22Rv1 (cell line): Measurements from ENCODE around the gene OR4S1.
"Not testable (repeated sequence)": the region's sequence is repeated elsewhere in the genome, so short reads cannot be mapped to it uniquely, and the experiment has no call there.

Experiments used
- H3K27ac ChIP-seq: fragments of 450-650 bp; 2 replicates; pipeline ENCODE4 v1.5.1; 2017
- CTCF ChIP-seq: fragments of 450-650 bp; IDR thresholded peaks from 2 replicates; pipeline ENCODE4 v1.5.1; 2017; ENCODE audit warnings: mild to moderate bottlenecking
- ZFX ChIP-seq: fragments of 450-650 bp; IDR thresholded peaks from 2 replicates; pipeline ENCODE4 v1.6.1; 2017; ENCODE audit warnings: antibody characterized with exemption, borderline replicate concordance

OR4S1 gene

GRCh38 chr11:48305923-48306322 lies at the start of gene OR4S1:
Gene OR4S1 (plus strand): TSS chr11:48306223. CDS start chr11:48306223, 0 bp downstream.
- TF ChIP-seq ZFX (no peak), CTCF (no peak)
- no peak within 1 kb of the TSS for H3K27ac ChIP-seq

GRCh38 chr11:48261600-48261999 lies 44.4 kb upstream of the OR4S1 start:
- TF ChIP-seq CTCF = no peak
- no peak for TF ChIP-seq ZFX
- no peak overlapping the region for H3K27ac ChIP-seq

- H3K27ac ChIP-seq = no peak within 1 kb of the TSS
- TF ChIP-seq ZFX (no peak), CTCF (no peak)
Observed at GRCh38 chr11:48263423-48263911, 42.6 kb upstream of the OR4S1 start, which contains the start of gene OR4X1. Gene OR4X1 (plus strand): TSS chr11:48263861. CDS start chr11:48263861, 0 bp downstream.

- TF ChIP-seq ZFX (no peak), CTCF (no peak)
- no peak overlapping the region for H3K27ac ChIP-seq
Observed at GRCh38 chr11:48270621-48271020, 35.4 kb upstream of the OR4S1 start.

GRCh38 chr11:48272606-48273005 lies 33.4 kb upstream of the OR4S1 start:
- TF ChIP-seq ZFX = no peak
- TF ChIP-seq CTCF = no peak
- no peak overlapping the region for H3K27ac ChIP-seq

- no peak overlapping the region for H3K27ac ChIP-seq
- no peak for TF ChIP-seq ZFX
- peak; percentile 87 for TF ChIP-seq CTCF
Observed at GRCh38 chr11:48307760-48308386, 1.9 kb downstream of the OR4S1 start.

- H3K27ac ChIP-seq = not testable (repeated sequence)
Observed at GRCh38 chr11:48313590-48313989, 7.6 kb downstream of the OR4S1 start.

- peak overlapping the region; percentile 30 for H3K27ac ChIP-seq
Observed at GRCh38 chr11:48319813-48320212, 13.8 kb downstream of the OR4S1 start.

GRCh38 chr11:48324620-48325019 lies 18.6 kb downstream of the OR4S1 start, which contains the start of gene OR4C3:
Gene OR4C3 (plus strand): TSS chr11:48324920. CDS start chr11:48325022, 102 bp downstream.
- not testable (repeated sequence) for H3K27ac ChIP-seq
